ENCODE measurements around the gene ACAT1. TPM values are rescaled to one million over a fixed set of nuclear protein-coding genes. Genes with fewer than 3 reads are reported as not detected.
A peak's percentile ranks its signal among the peaks of the same experiment; 100 is the strongest.
"Not testable (repeated sequence)": the region's sequence is repeated elsewhere in the genome, so short reads cannot be mapped to it uniquely, and the experiment has no call there.

ACAT1 gene
- total RNA-seq, 2 experiments from 2014 or later = 42.3 to 46.5 TPM

DNA sequence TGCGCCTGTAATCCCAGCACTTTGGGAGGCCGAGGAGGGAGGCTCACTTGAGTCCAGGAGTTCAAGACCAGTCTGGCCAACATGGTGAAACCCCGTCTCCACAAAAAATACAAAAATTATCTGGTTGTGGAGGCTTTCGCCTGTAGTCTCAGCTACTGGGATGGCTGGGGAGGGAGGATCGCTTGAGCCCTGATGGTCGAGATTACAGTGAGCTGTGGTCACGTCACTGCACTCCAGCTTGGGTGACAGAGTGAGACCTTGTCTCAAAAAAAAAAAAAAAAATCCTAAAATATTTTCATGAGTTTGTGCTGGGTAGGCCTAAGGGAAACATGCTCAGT, 462 bp upstream of the ACAT1 start:
- peak overlapping the region; percentile 90 for H3K27ac Mint-ChIP-seq
- H3K27me3 Mint-ChIP-seq = not testable (repeated sequence)

DNA sequence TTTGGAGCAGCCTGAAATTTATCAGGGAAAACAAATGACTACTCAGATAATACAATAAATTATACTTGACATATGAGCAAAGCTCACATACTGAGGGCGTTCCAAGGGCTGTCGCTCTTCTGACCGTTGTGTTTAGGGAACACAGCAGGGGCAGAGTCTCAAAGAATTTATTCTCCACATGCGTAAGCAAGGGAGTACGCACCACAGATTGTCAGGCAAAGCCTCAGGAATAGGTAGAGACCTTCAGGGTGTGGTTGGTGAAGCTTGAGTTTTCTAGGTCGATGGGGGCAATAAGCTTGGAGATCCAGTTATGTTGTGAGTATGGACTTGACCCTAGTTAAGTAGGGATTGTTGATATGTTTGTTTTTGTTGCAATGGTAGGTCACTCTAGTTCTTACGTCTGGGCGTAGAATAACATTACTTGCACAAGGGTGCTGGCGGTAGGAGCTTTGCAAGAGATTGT, 830 bp downstream of the ACAT1 start:
- H3K27ac Mint-ChIP-seq = peak overlapping the region; percentile 90
- DNase-seq = no peak
- POLR2A ChIA-PET = no interaction called here
- CTCF ChIA-PET = interaction anchor here (0.5 to 1.2 kb wide), 3 partner anchors 9 to 529 kb away, joined by 3 read pairs; no protein-coding TSS in a partner anchor
- H3K9me3 Mint-ChIP-seq = no peaks in the 10 kb centered on the region
- H3K36me3 Mint-ChIP-seq (ENCODE audit: low read depth) = peaks cover 27% of the 10 kb centered on the region
- peak overlapping the region; percentile 82 for H3K4me3 Mint-ChIP-seq
- no peaks in the 10 kb centered on the region for H3K27me3 Mint-ChIP-seq
- H3K4me1 Mint-ChIP-seq = peaks cover 49% of the 10 kb centered on the region

More for the DNA sequence above, 462 bp upstream of the ACAT1 start:
- H3K36me3 Mint-ChIP-seq (ENCODE audit: low read depth) = peaks cover 22% of the 10 kb centered on the region
- H3K9me3 Mint-ChIP-seq, DNase-seq, POLR2A ChIA-PET: not testable (repeated sequence)
- peak overlapping the region; percentile 82 for H3K4me3 Mint-ChIP-seq
- CTCF ChIA-PET = interaction anchor here (0.6 to 2.1 kb wide), 3 partner anchors 36 to 1873 kb away, joined by 3 to 7 read pairs (median 3); partner anchors contain the start of gene DDX10
- H3K4me1 Mint-ChIP-seq = peaks cover 45% of the 10 kb centered on the region

DNA sequence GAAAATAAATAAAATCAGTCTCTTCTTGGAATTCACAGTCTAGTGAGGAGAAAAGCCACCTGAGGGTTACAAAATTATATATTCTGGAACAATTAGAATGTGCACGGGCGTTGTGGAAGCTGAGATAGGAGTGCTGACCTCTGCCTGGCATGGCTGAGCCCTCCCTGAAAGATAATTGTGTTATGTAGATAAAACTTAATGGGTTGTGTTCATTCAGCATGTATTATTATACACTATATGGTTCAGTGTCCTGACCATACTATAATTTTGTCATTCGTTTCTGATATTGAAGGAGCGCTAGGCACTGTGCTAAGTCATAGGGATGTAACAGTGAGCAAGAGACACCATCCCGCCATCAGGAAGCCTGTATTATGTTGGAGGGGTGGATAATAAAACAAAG, 3.7 kb downstream of the ACAT1 start:
- no peaks in the 10 kb centered on the region for H3K9me3 Mint-ChIP-seq
- H3K27me3 Mint-ChIP-seq = no peaks in the 10 kb centered on the region
- H3K4me3 Mint-ChIP-seq = no peak overlapping the region
- no peak for DNase-seq
- ChIA-PET POLR2A (no interaction called here), CTCF (no interaction called here)
- H3K36me3 Mint-ChIP-seq (ENCODE audit: low read depth) = peaks cover 44% of the 10 kb centered on the region
- H3K27ac Mint-ChIP-seq = no peak overlapping the region
- H3K4me1 Mint-ChIP-seq = peaks cover 46% of the 10 kb centered on the region

DNA sequence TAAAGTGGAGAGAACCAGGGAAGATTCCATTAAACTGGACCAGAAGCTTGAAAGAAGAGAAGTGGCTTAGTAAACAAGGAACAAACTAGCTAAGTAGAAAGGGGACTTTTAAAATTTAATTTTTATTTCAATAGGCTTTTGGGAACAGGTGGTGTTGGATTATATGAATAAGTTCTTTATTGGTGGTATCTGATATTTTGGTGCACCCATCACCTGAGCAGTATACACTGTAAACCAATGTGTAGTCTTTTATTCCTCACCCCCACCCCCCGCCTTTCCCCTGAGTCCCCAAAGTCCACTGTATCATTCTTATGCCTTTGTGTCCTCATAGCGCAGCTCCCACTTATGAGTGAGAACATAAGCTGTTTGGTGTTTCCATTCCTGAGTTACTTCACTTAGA, 7.4 kb downstream of the ACAT1 start:
- POLR2A ChIA-PET = no interaction called here

DNA sequence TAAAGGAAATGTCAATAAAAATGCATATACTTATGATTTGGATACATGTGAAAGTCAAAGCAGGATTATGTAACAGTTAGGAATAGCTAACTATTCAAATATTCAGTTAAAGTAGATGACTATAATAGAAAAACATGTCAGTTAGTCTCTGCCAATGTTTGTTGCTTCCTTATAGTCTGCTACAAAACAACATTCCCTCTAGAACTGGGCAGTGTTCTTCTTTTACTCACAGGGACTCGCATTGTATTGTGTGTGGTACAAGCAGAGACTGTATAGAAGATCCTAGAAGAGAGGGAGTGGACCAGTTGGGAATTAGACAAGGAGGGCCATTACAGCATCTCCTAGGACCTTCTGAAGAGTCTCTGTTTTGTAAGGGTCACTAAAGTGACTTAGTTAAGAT, 10.6 kb downstream of the ACAT1 start:
- POLR2A ChIA-PET = no interaction called here
- peak overlapping the region; percentile 80 for H3K27ac Mint-ChIP-seq

More for the DNA sequence above, 7.4 kb downstream of the ACAT1 start:
- Mint-ChIP-seq H3K36me3 (ENCODE audit: low read depth) (peaks cover 58% of the 10 kb centered on the region), H3K4me1 (peaks cover 19% of the 10 kb centered on the region), H3K4me3 (no peak overlapping the region), H3K27ac (peak overlapping the region; percentile 67), H3K27me3 (no peaks in the 10 kb centered on the region), H3K9me3 (no peaks in the 10 kb centered on the region)
- no peak for DNase-seq
- CTCF ChIA-PET = interaction anchor here (1.3 to 1.6 kb wide), 2 partner anchors 10 to 11 kb away, joined by 3 to 5 read pairs; no protein-coding TSS in a partner anchor

DNA sequence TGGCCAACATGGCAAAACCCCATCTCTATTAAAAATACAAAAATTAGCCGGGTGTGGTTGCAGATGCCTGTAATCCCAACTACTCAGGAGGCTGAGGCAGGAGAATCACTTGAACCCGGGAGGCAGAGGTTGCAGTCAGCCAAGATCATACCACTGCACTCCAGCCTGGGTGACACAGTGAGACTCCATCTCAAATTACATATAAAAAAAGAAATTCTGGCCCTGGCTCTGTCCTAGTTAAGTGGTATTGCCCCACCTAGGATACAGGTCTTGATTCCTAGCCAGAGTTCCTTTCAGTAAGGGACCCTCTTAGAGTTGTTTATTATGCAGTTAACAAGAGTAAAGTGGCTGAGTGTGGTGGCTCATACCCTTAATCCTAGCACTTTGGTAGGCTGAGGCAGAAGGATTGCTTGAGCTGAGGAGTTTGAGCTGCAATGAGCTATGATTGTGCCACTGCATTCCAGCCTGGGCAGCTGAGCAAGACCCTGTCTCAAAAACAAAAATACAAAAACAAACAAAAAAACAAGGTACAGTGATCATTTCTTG, 11.7 kb downstream of the ACAT1 start:
- DNase-seq, H3K4me1 Mint-ChIP-seq, H3K27me3 Mint-ChIP-seq, H3K27ac Mint-ChIP-seq, H3K4me3 Mint-ChIP-seq, POLR2A ChIA-PET, H3K9me3 Mint-ChIP-seq: not testable (repeated sequence)
- CTCF ChIA-PET = interaction anchor here (1.4 to 1.9 kb wide), 2 partner anchors 10 kb away, joined by 4 to 5 read pairs; no protein-coding TSS in a partner anchor
- peaks cover 49% of the 10 kb centered on the region for H3K36me3 Mint-ChIP-seq (ENCODE audit: low read depth)

More for the DNA sequence above, 10.6 kb downstream of the ACAT1 start:
- H3K36me3 Mint-ChIP-seq (ENCODE audit: low read depth) = peaks cover 53% of the 10 kb centered on the region
- no peaks in the 10 kb centered on the region for H3K9me3 Mint-ChIP-seq
- H3K4me1 Mint-ChIP-seq = peaks cover 6% of the 10 kb centered on the region
- CTCF ChIA-PET = interaction anchor here (1.9 kb wide), 1 partner anchor 9 kb away, joined by 5 read pairs; no protein-coding TSS in a partner anchor
- no peak for DNase-seq
- H3K4me3 Mint-ChIP-seq = no peak overlapping the region
- H3K27me3 Mint-ChIP-seq = no peaks in the 10 kb centered on the region

DNA sequence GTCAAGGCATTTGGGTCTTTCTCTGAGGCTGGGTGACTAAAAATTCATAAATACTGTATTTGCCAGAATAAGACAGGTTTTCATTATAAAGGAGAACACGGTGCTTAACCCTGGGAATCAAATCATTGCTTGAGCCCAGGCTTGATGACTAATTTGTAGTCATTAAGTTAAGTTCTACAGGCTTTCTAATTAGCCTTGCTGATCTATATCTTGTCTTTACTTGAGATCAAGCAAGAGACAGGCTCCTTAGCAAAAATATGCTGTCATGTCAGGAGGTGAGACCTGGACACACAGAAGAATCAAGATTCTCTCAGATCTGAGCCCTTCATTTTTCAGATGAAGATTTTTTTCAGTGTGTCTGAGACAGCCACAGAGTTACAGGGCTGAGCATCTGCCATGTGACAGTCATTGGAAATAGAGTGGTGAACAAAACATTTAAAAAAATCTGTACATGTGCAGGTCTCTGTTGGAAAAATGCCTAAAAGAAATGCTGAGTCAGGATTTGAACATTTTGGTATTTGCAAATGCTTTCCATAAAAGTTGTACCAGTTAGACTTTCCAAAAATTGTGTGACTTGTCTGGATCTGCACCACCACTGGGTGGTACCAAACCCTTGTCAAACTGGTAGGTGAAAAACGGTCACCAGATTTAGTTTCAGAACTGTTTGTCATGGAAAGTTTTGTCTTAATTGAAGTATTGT, 14.6 kb downstream of the ACAT1 start:
- Mint-ChIP-seq H3K9me3 (no peaks in the 10 kb centered on the region), H3K27me3 (no peaks in the 10 kb centered on the region), H3K36me3 (ENCODE audit: low read depth) (peaks cover 51% of the 10 kb centered on the region), H3K4me1 (peaks cover 9% of the 10 kb centered on the region), H3K4me3 (no peak overlapping the region), H3K27ac (peak overlapping the region; percentile 46)
- ChIA-PET CTCF (interaction anchor here (1.0 to 1.6 kb wide), 2 partner anchors 19 to 36 kb away, joined by 3 to 4 read pairs; no protein-coding TSS in a partner anchor), POLR2A (interaction anchor here (0.7 kb wide), 1 partner anchor 94 kb away, joined by 5 read pairs; no protein-coding TSS in a partner anchor)
- DNase-seq = peak; percentile 32

DNA sequence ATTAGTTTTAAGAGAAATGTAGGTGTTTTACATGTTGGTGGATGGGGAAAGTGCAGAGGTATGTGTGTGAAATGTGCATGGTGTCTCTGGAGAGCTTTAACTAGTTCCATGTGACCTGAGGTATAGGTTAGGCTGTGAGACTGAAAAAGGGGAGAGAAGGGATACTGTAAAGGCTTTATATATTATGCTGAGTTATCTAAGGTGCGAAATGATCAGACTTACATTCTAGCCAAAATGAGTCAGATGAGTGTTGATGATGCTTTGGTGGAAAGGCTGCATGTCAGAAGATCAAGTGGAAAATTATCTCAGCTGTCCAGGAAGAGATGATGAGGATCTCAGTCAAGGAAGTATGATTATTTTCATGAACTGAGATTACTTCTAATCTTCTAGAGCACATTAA, 15.8 kb downstream of the ACAT1 start:
- H3K4me3 Mint-ChIP-seq = no peak overlapping the region
- H3K9me3 Mint-ChIP-seq = no peaks in the 10 kb centered on the region
- no peaks in the 10 kb centered on the region for H3K27me3 Mint-ChIP-seq
- H3K27ac Mint-ChIP-seq = no peak overlapping the region
- no peak for DNase-seq
- CTCF ChIA-PET = interaction anchor here (0.8 to 1.6 kb wide), 3 partner anchors 20 to 34 kb away, joined by 3 to 4 read pairs (median 3); no protein-coding TSS in a partner anchor
- peaks cover 56% of the 10 kb centered on the region for H3K36me3 Mint-ChIP-seq (ENCODE audit: low read depth)
- POLR2A ChIA-PET = no interaction called here
- peaks cover 9% of the 10 kb centered on the region for H3K4me1 Mint-ChIP-seq

DNA sequence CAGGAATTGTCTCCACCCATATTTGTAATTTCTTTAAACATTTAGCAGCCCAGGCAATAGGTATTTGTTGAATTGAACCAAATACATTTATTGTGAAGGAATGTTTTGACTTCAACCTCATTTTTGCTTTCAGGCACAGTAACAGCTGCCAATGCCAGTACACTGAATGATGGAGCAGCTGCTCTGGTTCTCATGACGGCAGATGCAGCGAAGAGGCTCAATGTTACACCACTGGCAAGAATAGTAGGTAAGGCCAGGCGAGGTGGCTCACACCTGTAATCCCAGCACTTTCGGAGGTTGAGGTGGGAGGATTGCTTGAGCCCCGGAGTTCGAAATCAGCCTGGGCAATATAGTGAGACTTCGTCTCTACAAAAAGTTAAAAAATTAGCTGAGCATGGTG, 20.9 kb downstream of the ACAT1 start:
- peaks cover 17% of the 10 kb centered on the region for H3K4me1 Mint-ChIP-seq
- CTCF ChIA-PET = interaction anchor here (0.5 to 1.3 kb wide), 2 partner anchors 9 to 15 kb away, joined by 4 read pairs; no protein-coding TSS in a partner anchor
- H3K27ac Mint-ChIP-seq = no peak overlapping the region
- no peaks in the 10 kb centered on the region for H3K27me3 Mint-ChIP-seq
- no peak overlapping the region for H3K4me3 Mint-ChIP-seq
- H3K9me3 Mint-ChIP-seq = no peaks in the 10 kb centered on the region
- POLR2A ChIA-PET = no interaction called here
- no peak for DNase-seq
- H3K36me3 Mint-ChIP-seq (ENCODE audit: low read depth) = peaks cover 65% of the 10 kb centered on the region

DNA sequence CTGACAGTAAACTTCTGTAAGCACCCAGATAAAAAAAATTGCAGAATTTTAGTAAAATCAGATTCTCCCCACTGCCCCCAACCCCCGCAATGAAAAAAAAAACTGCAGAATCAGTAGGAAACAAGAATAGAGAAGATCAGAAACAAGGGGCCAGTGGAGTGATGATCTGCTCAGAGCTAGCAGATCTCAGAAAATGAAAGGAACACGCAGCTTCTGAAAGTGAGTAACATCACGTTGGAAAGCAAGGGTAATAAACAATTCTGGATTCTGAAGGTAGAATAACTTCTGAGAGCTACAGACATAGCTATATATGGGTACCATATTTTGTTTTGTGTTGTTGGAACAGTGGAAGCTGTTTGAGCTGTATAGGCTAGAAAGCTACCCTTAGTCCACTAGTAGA, 23.2 kb downstream of the ACAT1 start:
- H3K27ac Mint-ChIP-seq = peak overlapping the region; percentile 57
- peaks cover 78% of the 10 kb centered on the region for H3K36me3 Mint-ChIP-seq (ENCODE audit: low read depth)
- no peaks in the 10 kb centered on the region for H3K27me3 Mint-ChIP-seq
- H3K4me3 Mint-ChIP-seq = peak overlapping the region; percentile 32
- peaks cover 17% of the 10 kb centered on the region for H3K4me1 Mint-ChIP-seq
- no peak for DNase-seq
- no peaks in the 10 kb centered on the region for H3K9me3 Mint-ChIP-seq
- ChIA-PET POLR2A (no interaction called here), CTCF (interaction anchor here (1.3 kb wide), 1 partner anchor 11 kb away, joined by 4 read pairs; no protein-coding TSS in a partner anchor)

DNA sequence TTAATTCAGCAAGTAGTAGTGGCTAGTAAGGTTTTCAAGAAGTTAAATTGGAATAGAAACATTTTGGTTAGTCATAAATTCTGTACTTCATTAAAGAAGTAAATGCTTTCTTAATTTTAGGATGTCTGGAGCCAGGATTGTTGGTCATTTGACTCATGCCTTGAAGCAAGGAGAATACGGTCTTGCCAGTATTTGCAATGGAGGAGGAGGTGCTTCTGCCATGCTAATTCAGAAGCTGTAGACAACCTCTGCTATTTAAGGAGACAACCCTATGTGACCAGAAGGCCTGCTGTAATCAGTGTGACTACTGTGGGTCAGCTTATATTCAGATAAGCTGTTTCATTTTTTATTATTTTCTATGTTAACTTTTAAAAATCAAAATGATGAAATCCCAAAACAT, 25.8 kb downstream of the ACAT1 start:
- DNase-seq = no peak
- H3K9me3 Mint-ChIP-seq = no peaks in the 10 kb centered on the region
- CTCF ChIA-PET = interaction anchor here (0.6 to 1.6 kb wide), 2 partner anchors 24 to 87 kb away, joined by 3 to 4 read pairs; no protein-coding TSS in a partner anchor
- H3K36me3 Mint-ChIP-seq (ENCODE audit: low read depth) = peaks cover 79% of the 10 kb centered on the region
- no peak overlapping the region for H3K4me3 Mint-ChIP-seq
- H3K27me3 Mint-ChIP-seq = no peaks in the 10 kb centered on the region
- POLR2A ChIA-PET = no interaction called here
- no peak overlapping the region for H3K27ac Mint-ChIP-seq
- peaks cover 17% of the 10 kb centered on the region for H3K4me1 Mint-ChIP-seq

DNA sequence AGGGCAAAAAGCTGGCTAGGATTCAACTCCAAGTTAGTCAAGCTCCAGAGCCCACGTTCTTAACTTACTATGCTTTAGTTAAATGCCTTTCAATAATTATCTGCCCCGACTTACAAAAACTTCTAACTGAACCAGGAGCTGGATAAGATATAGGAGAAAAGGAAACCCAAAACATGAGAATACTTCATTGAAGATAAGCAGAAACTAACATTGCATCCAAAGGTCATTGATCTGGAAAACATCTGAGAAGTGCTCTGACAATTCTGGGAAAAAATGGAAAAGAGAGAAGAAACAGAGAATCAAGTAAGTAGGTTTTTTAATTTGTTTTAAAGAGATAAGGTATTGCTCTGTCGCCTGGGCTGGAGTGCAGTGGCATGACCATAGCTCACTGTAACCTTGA, 27.2 kb downstream of the ACAT1 start:
- CTCF ChIA-PET = interaction anchor here (1.3 to 1.6 kb wide), 2 partner anchors 9 to 22 kb away, joined by 4 to 5 read pairs; no protein-coding TSS in a partner anchor
- peaks cover 17% of the 10 kb centered on the region for H3K4me1 Mint-ChIP-seq
- no peaks in the 10 kb centered on the region for H3K9me3 Mint-ChIP-seq
- POLR2A ChIA-PET = no interaction called here
- no peak overlapping the region for H3K27ac Mint-ChIP-seq
- DNase-seq = no peak
- no peaks in the 10 kb centered on the region for H3K27me3 Mint-ChIP-seq
- peaks cover 74% of the 10 kb centered on the region for H3K36me3 Mint-ChIP-seq (ENCODE audit: low read depth)
- H3K4me3 Mint-ChIP-seq = no peak overlapping the region

DNA sequence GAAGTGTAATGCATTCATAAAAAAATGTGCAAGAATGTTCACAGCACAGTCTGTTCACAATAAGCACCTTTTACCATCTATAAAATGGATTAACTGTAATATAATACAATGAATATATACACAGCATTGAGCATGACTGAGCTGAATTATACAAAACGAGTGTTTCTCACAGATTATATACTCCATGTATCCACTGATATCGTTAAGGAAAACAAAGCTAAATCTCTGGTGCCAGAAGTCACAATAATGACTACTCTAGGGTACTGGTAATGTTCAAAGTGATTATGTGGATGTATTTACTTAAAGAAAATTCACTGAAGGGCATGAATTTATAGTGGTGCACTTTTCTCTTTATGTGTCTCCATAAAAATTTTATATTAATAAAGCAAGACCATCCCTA, 33.2 kb downstream of the ACAT1 start:
- Mint-ChIP-seq H3K9me3 (no peaks in the 10 kb centered on the region), H3K27ac (no peak overlapping the region), H3K4me3 (no peak overlapping the region), H3K27me3 (no peaks in the 10 kb centered on the region), H3K36me3 (ENCODE audit: low read depth) (peaks cover 42% of the 10 kb centered on the region), H3K4me1 (no peaks in the 10 kb centered on the region)
- no peak for DNase-seq
- ChIA-PET POLR2A (interaction anchor here (0.5 kb wide), 1 partner anchor 27 kb away, joined by 3 read pairs; no protein-coding TSS in a partner anchor), CTCF (no interaction called here)
